ENCODE data around the gene BEND3. TPM values are rescaled to one million over a fixed set of nuclear protein-coding genes. Genes with fewer than 3 reads are reported as not detected.

BEND3 gene
- total and polyA plus RNA-seq, 2 of the 8 experiments (the other 6 are each of a cell fraction or from before 2014, with no cell fraction given) = 25.2 to 38.8 TPM

DNA sequence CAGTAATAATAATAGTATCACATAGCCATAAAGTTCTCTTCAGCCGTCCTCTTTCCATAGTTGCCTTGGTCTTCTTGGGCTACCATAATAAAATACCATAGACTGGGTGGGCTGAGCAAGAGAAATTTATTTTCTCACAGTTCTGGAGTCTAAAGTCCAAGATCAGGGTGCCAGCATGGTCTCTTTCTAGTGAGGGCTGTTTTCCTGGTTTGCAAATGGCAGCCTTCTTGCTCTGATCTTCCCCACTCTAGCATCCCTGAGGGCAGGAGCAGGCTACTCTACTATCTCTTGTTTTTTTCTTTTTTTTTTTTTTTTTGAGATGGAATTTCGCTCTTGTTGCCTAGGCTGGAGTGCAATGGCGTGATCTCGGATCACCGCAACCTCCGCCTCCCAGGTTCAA, 8.2 kb upstream of the BEND3 start:
- Histone ChIP-seq H3K9me3 (ENCODE audit: insufficient read depth in 2 of 2, low read depth in 1 of 2, low read length in 1 of 2) (no peaks in the 10 kb centered on the region), H4K20me1 (replicated peaks in 1 of 2; ENCODE audit: control insufficient read depth in 1 of 2, insufficient read depth in 2 of 2, low read length in 2 of 2) (no peaks in the 10 kb centered on the region), H2BK20ac (ENCODE audit: low read length) (peak overlapping the region; percentile 99; the same call in 1 of the 2 replicates), H2BK5ac (ENCODE audit: low read depth, low read length) (no peak overlapping the region), H2AK5ac (ENCODE audit: low read depth, low read length) (no peak overlapping the region), H3K79me2 (ENCODE audit: control insufficient read depth in 1 of 2, insufficient read depth in 2 of 2, low read length in 2 of 2) (no peaks in the 10 kb centered on the region), H3K18ac (ENCODE audit: extremely low read depth, low read length) (no peak overlapping the region; the same call in 1 of the 2 replicates), H3K14ac (ENCODE audit: insufficient read length) (no peak overlapping the region), H4K5ac (ENCODE audit: insufficient read length, low read depth, low read length) (no peak overlapping the region), H3K36me3 (ENCODE audit: control insufficient read depth in 2 of 4, insufficient read depth in 4 of 4, low read length in 3 of 4) (no peaks in the 10 kb centered on the region), H3K23me2 (ENCODE audit: low read depth, low read length) (no peaks in the 10 kb centered on the region), H3K4me3 (ENCODE audit: extremely low read depth in 1 of 4, insufficient read depth in 2 of 4, low read depth in 3 of 4, low read length in 4 of 4) (no peak overlapping the region), H3K27me3 (replicated peaks in 1 of 4; ENCODE audit: control insufficient read depth in 3 of 4, extremely low read depth in 1 of 4, insufficient read depth in 3 of 4, low read length in 3 of 4) (no peaks in the 10 kb centered on the region), H3K56ac (replicated peaks; ENCODE audit: insufficient read length, low read depth, low read length) (no peak overlapping the region), H4K91ac (replicated peaks; ENCODE audit: insufficient read length, low read length) (no peak overlapping the region), H3K4me1 (replicated peaks in 1 of 4; ENCODE audit: control insufficient read depth in 3 of 4, insufficient read depth in 4 of 4, low read length in 3 of 4) (peaks cover 6 to 15% (median 11%) of the 10 kb centered on the region in 4 experiments; a peak in 6 of 7 replicates), H2AFZ (ENCODE audit: low read length) (no peak overlapping the region), H3K4me2 (ENCODE audit: insufficient read depth in 1 of 2, low read depth in 2 of 2, low read length in 2 of 2) (no peak overlapping the region), H3K79me1 (ENCODE audit: low read depth, low read length) (no peaks in the 10 kb centered on the region), H4K8ac (ENCODE audit: extremely low read depth, insufficient read depth, low read length) (no peak overlapping the region), H3K27ac (ENCODE audit: low read depth, low read length) (no peak overlapping the region), H3K4ac (replicated peaks; ENCODE audit: insufficient read length, low read depth, low read length) (no peak overlapping the region), H2BK120ac (replicated peaks; ENCODE audit: low read depth, low read length) (no peak overlapping the region), H2BK12ac (ENCODE audit: low read depth, low read length) (no peak overlapping the region; the same call in 1 of the 2 replicates), H3K9ac (replicated peaks in 1 of 4; ENCODE audit: extremely low read depth in 1 of 4, low read depth in 3 of 4, low read length in 3 of 4) (no peak overlapping the region), H3K23ac (ENCODE audit: insufficient read length) (no peak overlapping the region), H2BK15ac (ENCODE audit: low read length) (no peak overlapping the region)
- CTCF ChIA-PET (ENCODE audit: partially characterized antibody) = interaction anchor here (2.7 to 3.6 kb wide), 2 partner anchors 9 to 10 kb away, joined by 10 to 16 read pairs; no protein-coding TSS in a partner anchor
- 92% methylated on average over 1 of the region's 6 CpGs; no CpG with 5 or more reads in 1 of the 2 experiments for WGBS, 2 experiments (ENCODE audit: extremely low coverage in 1 of 2, insufficient coverage in 1 of 2, insufficient read length in 1 of 2, insufficient replicate concordance in 2 of 2, low coverage in 1 of 2, low lambda C conversion rate in 2 of 2, missing lambda C conversion rate in 1 of 2)
- FAIRE-seq = no peak
- POLR2A ChIA-PET (ENCODE audit: partially characterized antibody) = interaction anchor here (0.7 to 1.2 kb wide), 2 partner anchors 336 to 637 kb away, joined by 3 to 4 read pairs; partner anchors contain the start of gene PDSS2
- no peak for DNase-seq (ENCODE audit: low read depth in 1 of 2, low spot score in 2 of 2)
- TF ChIP-seq, protein P1, sequence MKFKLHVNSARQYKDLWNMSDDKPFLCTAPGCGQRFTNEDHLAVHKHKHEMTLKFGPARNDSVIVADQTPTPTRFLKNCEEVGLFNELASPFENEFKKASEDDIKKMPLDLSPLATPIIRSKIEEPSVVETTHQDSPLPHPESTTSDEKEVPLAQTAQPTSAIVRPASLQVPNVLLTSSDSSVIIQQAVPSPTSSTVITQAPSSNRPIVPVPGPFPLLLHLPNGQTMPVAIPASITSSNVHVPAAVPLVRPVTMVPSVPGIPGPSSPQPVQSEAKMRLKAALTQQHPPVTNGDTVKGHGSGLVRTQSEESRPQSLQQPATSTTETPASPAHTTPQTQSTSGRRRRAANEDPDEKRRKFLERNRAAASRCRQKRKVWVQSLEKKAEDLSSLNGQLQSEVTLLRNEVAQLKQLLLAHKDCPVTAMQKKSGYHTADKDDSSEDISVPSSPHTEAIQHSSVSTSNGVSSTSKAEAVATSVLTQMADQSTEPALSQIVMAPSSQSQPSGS (IDR thresholded peaks at IDR 0.05; ENCODE audit: low read length) = no peak
- no peak for TF ChIP-seq JUND (IDR thresholded peaks at IDR 0.05; ENCODE audit: low read length)
- TF ChIP-seq TAF1 (IDR thresholded peaks at IDR 0.05; ENCODE audit: low read depth, low read length) = no peak
- TF ChIP-seq KDM5A (IDR thresholded peaks at IDR 0.05; ENCODE audit: low read length) = no peak
- TF ChIP-seq, protein P2, sequence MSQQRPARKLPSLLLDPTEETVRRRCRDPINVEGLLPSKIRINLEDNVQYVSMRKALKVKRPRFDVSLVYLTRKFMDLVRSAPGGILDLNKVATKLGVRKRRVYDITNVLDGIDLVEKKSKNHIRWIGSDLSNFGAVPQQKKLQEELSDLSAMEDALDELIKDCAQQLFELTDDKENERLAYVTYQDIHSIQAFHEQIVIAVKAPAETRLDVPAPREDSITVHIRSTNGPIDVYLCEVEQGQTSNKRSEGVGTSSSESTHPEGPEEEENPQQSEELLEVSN (IDR thresholded peaks at IDR 0.05) = no peak
- no peak for TF ChIP-seq ASH2L (IDR thresholded peaks at IDR 0.05; ENCODE audit: low read length)
- no peak for TF ChIP-seq SUZ12 (IDR thresholded peaks at IDR 0.05; ENCODE audit: low read length)
- TF ChIP-seq POLR2A (IDR thresholded peaks at IDR 0.05; ENCODE audit: control extremely low read depth in 1 of 2, low read depth in 2 of 2, low read length in 2 of 2) = no peak
- TF ChIP-seq GABPA (IDR thresholded peaks at IDR 0.05; ENCODE audit: borderline replicate concordance, insufficient read depth, low read length) = no peak
- no peak for TF ChIP-seq CBX8 (IDR thresholded peaks at IDR 0.05; ENCODE audit: borderline replicate concordance, low read depth, low read length)
- TF ChIP-seq HDAC6 (IDR thresholded peaks at IDR 0.05; ENCODE audit: low read depth, low read length) = no peak
- TF ChIP-seq CBX5 (IDR thresholded peaks at IDR 0.05; ENCODE audit: low read depth, low read length) = no peak
